HepG2 (cell line): ENCODE measurements around the gene PREX1. TPM values are rescaled to one million over a fixed set of nuclear protein-coding genes. Genes with fewer than 3 reads are reported as not detected.

Source experiments
- ATAC-seq: fragments of 200-7000 bp; cut with Tn5 transposase; 3 replicates; pipeline ENCODE4 v1.9.1; 2020; ENCODE audit warnings: mild to moderate bottlenecking, moderate library complexity
- BruUV-seq: library from RNA; stranded (reverse); fragments of 400-500 nt; replicated peaks from 2 replicates; lab custom pipeline; 2021; lab: Mats Ljungman, UMichigan
- CTCF ChIA-PET: fragments of 300-600 bp; formaldehyde crosslinking; extraction: SDS; loops from one replicate; lab custom pipeline; 2021; ENCODE audit warnings: low total read pairs, inconsistent platforms, low intra/inter-chr PET ratio; lab: Yijun Ruan, JAX
- POLR2A ChIA-PET: fragments of 350-600 bp; sonication (Branson Sonifier 250); formaldehyde crosslinking; loops from one replicate; lab custom pipeline; 2020; ENCODE audit warnings: antibody characterized with exemption, inconsistent platforms; lab: Yijun Ruan, JAX
- DNase-seq: peaks from one replicate; pipeline ENCODE4 v3.0.0-alpha.2; 2015; ENCODE audit warnings: low spot score
- FAIRE-seq: peaks from 3 replicates; lab custom pipeline; 2011; peaks lifted over from hg19 to GRCh38; lab: Jason Lieb, UNC
- H2AFZ ChIP-seq: one replicate; pipeline ENCODE4 v1.6.1; 2011; ENCODE audit warnings: low read length, inconsistent platforms
- H3K27ac ChIP-seq: fragments of 300-600 bp; 3 replicates; pipeline ENCODE4 v1.8.0; 2011; ENCODE audit warnings: mixed run types, mild to moderate bottlenecking, mixed read lengths, low read length, inconsistent platforms; ENCODE audit not compliant: insufficient read depth; ENCODE audit errors: extremely low read length
- H3K27me3 ChIP-seq, 2 experiments: fragments of 200-600 bp in 1 of 2; 2 replicates in 1 of 2; 3 replicates in 1 of 2; pipeline versions ENCODE4 v1.6.0 to v1.8.0; 2011; ENCODE audit warnings: low read length in 2 of 2, mild to moderate bottlenecking in 2 of 2, moderate library complexity in 2 of 2, inconsistent platforms in 1 of 2; ENCODE audit not compliant: insufficient read depth in 2 of 2, control insufficient read depth in 1 of 2
- H3K36me3 ChIP-seq, 2 experiments: fragments of 200-600 bp in 1 of 2; replicated peaks in 1 of 2; 2 replicates in 1 of 2; 3 replicates in 1 of 2; pipeline versions ENCODE4 v1.5.1 to v1.8.0; 2011; ENCODE audit warnings: low read length in 2 of 2, inconsistent platforms in 1 of 2; ENCODE audit not compliant: insufficient read depth in 2 of 2, control insufficient read depth in 1 of 2
- H3K4me1 ChIP-seq: 2 replicates; pipeline ENCODE4 v1.5.1; 2012; ENCODE audit warnings: low read length, inconsistent platforms; ENCODE audit not compliant: insufficient read depth
- H3K4me2 ChIP-seq: 2 replicates; pipeline ENCODE4 v1.6.0; 2011; ENCODE audit warnings: low read depth, low read length, inconsistent platforms
- H3K4me3 ChIP-seq, 3 experiments: fragments of 200-600 bp in 1 of 3; sonication (generic), shearing (Covaris generic) in 1 of 3; replicated peaks in 1 of 3; 2 replicates each; pipeline ENCODE4 v1.5.1; 2011 to 2016; ENCODE audit warnings: low read length in 3 of 3, inconsistent platforms in 2 of 3, low read depth in 2 of 3, mild to moderate bottlenecking in 2 of 3, control low read depth in 1 of 3, mixed read lengths in 1 of 3; ENCODE audit not compliant: insufficient read depth in 1 of 3
- H3K79me2 ChIP-seq: one replicate; pipeline ENCODE4 v1.6.1; 2011; ENCODE audit warnings: low read length, inconsistent platforms; ENCODE audit not compliant: insufficient read depth
- H3K9ac ChIP-seq: 2 replicates; pipeline ENCODE4 v1.6.0; 2011; ENCODE audit warnings: mild to moderate bottlenecking, low read depth, low read length, inconsistent platforms; ENCODE audit not compliant: insufficient read depth
- H3K9me3 ChIP-seq: 2 replicates; pipeline ENCODE4 v1.5.1; 2012; ENCODE audit warnings: mild to moderate bottlenecking, low read length
- H4K20me1 ChIP-seq: 2 replicates; pipeline ENCODE4 v1.6.0; 2011; ENCODE audit warnings: inconsistent platforms, mild to moderate bottlenecking, low read length, moderate library complexity; ENCODE audit not compliant: insufficient read depth
- EZH2 ChIP-seq: conservative IDR thresholded peaks from 2 replicates; pipeline ENCODE4 v1.6.1; 2012; ENCODE audit warnings: mild to moderate bottlenecking, low read depth, low read length, moderate library complexity
- FIP1L1 ChIP-seq: fragments of 200-400 bp; formaldehyde crosslinking; IDR thresholded peaks from 2 replicates; pipeline ENCODE4 v1.6.1; 2018; ENCODE audit warnings: low read depth, mild to moderate bottlenecking, low read length, moderate library complexity, borderline replicate concordance; ENCODE audit not compliant: insufficient read depth
- FOXA3 ChIP-seq: IDR thresholded peaks from 2 replicates; pipeline ENCODE4 v1.6.1; 2016; ENCODE audit warnings: missing genetic modification reagents, missing compliant biosample characterization
- HMG20A ChIP-seq: IDR thresholded peaks from 2 replicates; pipeline ENCODE4 v1.6.1; 2016; ENCODE audit warnings: borderline replicate concordance
- HOXA3 ChIP-seq: sonication (generic); formaldehyde crosslinking; IDR thresholded peaks from 2 replicates; pipeline ENCODE4 v1.5.0; 2020; ENCODE audit warnings: missing genetic modification reagents
- JARID2 ChIP-seq: sonication (generic); formaldehyde crosslinking; IDR thresholded peaks from 2 replicates; pipeline ENCODE4 v1.8.1; 2023; ENCODE audit warnings: missing genetic modification reagents, inconsistent platforms; ENCODE audit not compliant: insufficient replicate concordance
- MAFF ChIP-seq: IDR thresholded peaks from 2 replicates; pipeline ENCODE4 v1.6.1; 2011; ENCODE audit warnings: low read depth, low read length, improper control_type of control experiment
- MAFK ChIP-seq, 2 experiments: IDR thresholded peaks in 1 of 2; conservative IDR thresholded peaks in 1 of 2; 2 replicates each; pipeline ENCODE4 v1.6.1; 2011; ENCODE audit warnings: improper control_type of control experiment in 2 of 2, low read length in 2 of 2
- MEIS1 ChIP-seq: sonication (generic); formaldehyde crosslinking; IDR thresholded peaks from 2 replicates; pipeline ENCODE4 v1.9.0; 2021; ENCODE audit warnings: mild to moderate bottlenecking, missing genetic modification reagents, moderate library complexity, borderline replicate concordance
- NCOA2 ChIP-seq: sonication (generic); formaldehyde crosslinking; IDR thresholded peaks from 2 replicates; pipeline ENCODE4 v1.8.0; 2022; ENCODE audit warnings: inconsistent platforms
- NFKB2 ChIP-seq: sonication (generic); formaldehyde crosslinking; IDR thresholded peaks from 2 replicates; pipeline ENCODE4 v1.4.0; 2020; ENCODE audit warnings: missing genetic modification reagents, borderline replicate concordance
- RAD21 ChIP-seq: fragments of 450-650 bp; formaldehyde crosslinking; IDR thresholded peaks from 2 replicates; pipeline ENCODE4 v1.5.0; 2020; ENCODE audit warnings: mild to moderate bottlenecking
- RORA ChIP-seq: sonication (generic); formaldehyde crosslinking; IDR thresholded peaks from 2 replicates; pipeline ENCODE4 v1.5.0; 2020; ENCODE audit warnings: mild to moderate bottlenecking, missing genetic modification reagents, moderate library complexity
- TOE1 ChIP-seq: sonication (generic); formaldehyde crosslinking; IDR thresholded peaks from 2 replicates; pipeline ENCODE4 v1.4.0; 2020; ENCODE audit warnings: mild to moderate bottlenecking, missing genetic modification reagents
- ZMAT3 ChIP-seq: sonication (generic); formaldehyde crosslinking; conservative IDR thresholded peaks from 2 replicates; pipeline ENCODE4 v1.7.0; 2021; ENCODE audit warnings: missing genetic modification reagents
- ZNF280B ChIP-seq: sonication (generic); formaldehyde crosslinking; IDR thresholded peaks from 2 replicates; pipeline ENCODE4 v1.5.0; 2020; ENCODE audit warnings: missing genetic modification reagents, mild to moderate bottlenecking, borderline replicate concordance
- ZNF496 ChIP-seq: sonication (generic); formaldehyde crosslinking; IDR thresholded peaks from 2 replicates; pipeline ENCODE4 v1.8.1; 2023; ENCODE audit warnings: mild to moderate bottlenecking, moderate library complexity, missing genetic modification reagents; ENCODE audit not compliant: insufficient replicate concordance
- WGBS: methylation state at CpG from one replicate; pipeline ENCODE4 v1.1.6; 2017; ENCODE audit warnings: low lambda C conversion rate; 5-methylcytosine and 5-hydroxymethylcytosine counted together
- in situ Hi-C: cut with HindIII; loops from 2 replicates; pipeline ENCODE4 v1.10.0; 2017; ENCODE audit warnings: low pct_unique_long_range_greater_than_20kb; ENCODE audit not compliant: extremely low pct_ligation_motif_present
- intact Hi-C: fragments of 100-400 bp; cut with micrococcal nuclease; formaldehyde crosslinking; loops from one replicate; pipeline ENCODE4 v1.10.0; 2022; ENCODE audit not compliant: unreplicated experiment
- polyA plus RNA-seq, 8 experiments: library from polyadenylated mRNA; depleted of rRNA in 3 of 8; stranded (reverse) in 7 of 8; unstranded in 1 of 8; fragments of >200 nt; fragmentation: Illumina TruSeq in 4 of 8; extraction: Trizol in 4 of 8; gene quantifications; 2 replicates each; pipeline versions ENCODE4 v1.2.1 to v1.2.3, GENCODE V29; 2011 to 2016; ENCODE audit warnings: low read depth in 4 of 8, missing spikeins in 1 of 8, mixed read lengths in 1 of 8; ENCODE audit not compliant: insufficient read depth in 1 of 8
- total RNA-seq, 5 experiments: library from RNA; depleted of rRNA; stranded (reverse); fragments of >200 nt; fragmentation: Illumina TruSeq; extraction: Trizol; gene quantifications; 2 replicates each; pipeline ENCODE4 v1.2.3, GENCODE V29; 2016; ENCODE audit warnings: low read depth in 1 of 5

PREX1 gene
- total and polyA plus RNA-seq, 2 of the 13 experiments (the other 11 are each of a cell fraction or from before 2014, with no cell fraction given) = 0.02 to 0.04 TPM

GRCh38 chr20:48809673-48810072 is 18.1 kb downstream of the PREX1 start:
- POLR2A ChIA-PET = no interaction called here
- no peaks in the 10 kb centered on the region; the same call in 1 of the 2 replicates for H4K20me1 ChIP-seq
- BruUV-seq = no TSS peak
- DNase-seq = no peak
- no peak overlapping the region for H3K4me2 ChIP-seq
- H3K27ac ChIP-seq = no peak overlapping the region
- FAIRE-seq = no peak
- intact Hi-C loops (no loop called here), in situ Hi-C loops (no loop called here)
- H3K9me3 ChIP-seq = peaks cover 4% of the 10 kb centered on the region; the same call in 1 of the 2 replicates
- WGBS = 28% methylated on average over 5 of the region's 5 CpGs
- H3K4me3 ChIP-seq = no peak overlapping the region
- H3K9ac ChIP-seq = no peak overlapping the region
- no peak for ATAC-seq
- H3K27me3 ChIP-seq = peaks cover 11 to 64% of the 10 kb centered on the region in 2 experiments; a peak in 4 of 5 replicates
- no peaks in the 10 kb centered on the region for H3K79me2 ChIP-seq
- CTCF ChIA-PET = no interaction called here
- no peaks in the 10 kb centered on the region for H3K36me3 ChIP-seq
- TF ChIP-seq HMG20A (CRISPR knock-in tag) (no peak), MAFK (conservative IDR thresholded peaks at IDR 0.05 in 1 of 2, IDR thresholded peaks at IDR 0.05 in 1 of 2; ENCODE audit: low read length in 2 of 2) (peak; percentile 90 to 92), MAFF (peak; percentile 85), MEIS1 (no peak), TOE1 (no peak), NFKB2 (CRISPR knock-in tag) (no peak), NCOA2 (CRISPR knock-in tag) (no peak), RORA (no peak), ZMAT3 (no peak), EZH2 (no peak), HOXA3 (CRISPR knock-in tag) (no peak), FOXA3 (no peak), JARID2 (CRISPR knock-in tag) (no peak), ZNF496 (CRISPR knock-in tag) (no peak), RAD21 (no peak), ZNF280B (CRISPR knock-in tag) (no peak), FIP1L1 (no peak)
- no peaks in the 10 kb centered on the region for H3K4me1 ChIP-seq
- no peak overlapping the region for H2AFZ ChIP-seq
